A549 treated with dexamethasone at 1 μM for 4 hours (cell line): ENCODE data around the gene KCNJ12. TPM values are rescaled to one million over a fixed set of nuclear protein-coding genes. Genes with fewer than 3 reads are reported as not detected.

ENCODE experiments used
- total RNA-seq: library from RNA; stranded (reverse); fragments of 200-300 nt; extraction: Qiagen RNA extraction; gene quantifications from 5 replicates; pipeline ENCODE4 v1.2.3, GENCODE V29; 2022

Gene KCNJ12
- total RNA-seq: 1.5 to 2.1 TPM (median 1.9 TPM) in 5 replicates

GRCh38 chr17:21376081-21376758 is at the start of gene KCNJ12:
Gene KCNJ12, plus strand, starts transcription at chr17:21376357. Its CDS starts 38,986 bp downstream, at chr17:21415343.

Other genes with a start within 250 kb of the KCNJ12 start
- gene DHRS7B, start 249.4 kb upstream of the KCNJ12 start, total RNA-seq: 19.3 to 23.7 TPM (median 20.4 TPM) in 5 replicates
- gene TMEM11, start 162.2 kb upstream of the KCNJ12 start, total RNA-seq: 57.5 to 76.9 TPM (median 66.6 TPM) in 5 replicates
- gene NATD1, start 122.9 kb upstream of the KCNJ12 start, total RNA-seq: 2.6 to 4.4 TPM (median 3.5 TPM) in 5 replicates
- 84.7 to 107 TPM (median 93.0 TPM) in 5 replicates for gene MAP2K3, start 91.6 kb upstream of the KCNJ12 start, total RNA-seq